H9 (cell line): ENCODE measurements around the gene CLINT1. TPM values are rescaled to one million over a fixed set of nuclear protein-coding genes. Genes with fewer than 3 reads are reported as not detected.

Experiments
- DNase-seq: peaks from one replicate; pipeline ENCODE4 v3.0.0-alpha.2; 2017
- H2AFZ ChIP-seq: one replicate; pipeline ENCODE4 v1.6.1; 2013; ENCODE audit warnings: mild to moderate bottlenecking, low read length, control low read depth, moderate library complexity
- H2AK5ac ChIP-seq: 2 replicates; pipeline ENCODE4 v1.6.1; 2013; ENCODE audit warnings: low read length, control low read depth, mixed read lengths; ENCODE audit not compliant: insufficient read length
- H2BK120ac ChIP-seq: one replicate; pipeline ENCODE4 v1.6.1; 2013; ENCODE audit warnings: low read depth, mild to moderate bottlenecking, low read length, control low read depth, inconsistent platforms; ENCODE audit not compliant: poor library complexity, severe bottlenecking
- H2BK12ac ChIP-seq: 2 replicates; pipeline ENCODE4 v1.6.1; 2013; ENCODE audit warnings: low read length, control low read depth, mixed read lengths, low read depth; ENCODE audit not compliant: insufficient read length
- H2BK15ac ChIP-seq: 2 replicates; pipeline ENCODE4 v1.6.1; 2013; ENCODE audit warnings: low read depth, low read length, control low read depth
- H2BK20ac ChIP-seq: one replicate; pipeline ENCODE4 v1.6.1; 2013; ENCODE audit warnings: low read depth, mild to moderate bottlenecking, low read length, control low read depth, inconsistent platforms; ENCODE audit not compliant: poor library complexity, severe bottlenecking
- H2BK5ac ChIP-seq: 2 replicates; pipeline ENCODE4 v1.6.1; 2013; ENCODE audit warnings: low read length, control low read depth, mixed read lengths; ENCODE audit not compliant: insufficient read length
- H3K14ac ChIP-seq: 2 replicates; pipeline ENCODE4 v1.6.1; 2013; ENCODE audit warnings: low read length, control low read depth; ENCODE audit not compliant: insufficient read depth
- H3K18ac ChIP-seq: 2 replicates; pipeline ENCODE4 v1.6.1; 2013; ENCODE audit warnings: low read depth, mild to moderate bottlenecking, mixed read lengths, low read length, control low read depth; ENCODE audit not compliant: insufficient read length
- H3K23ac ChIP-seq: 2 replicates; pipeline ENCODE4 v1.6.1; 2013; ENCODE audit warnings: low read length, control low read depth, mixed read lengths, low read depth; ENCODE audit not compliant: insufficient read length
- H3K23me2 ChIP-seq: 2 replicates; pipeline ENCODE4 v1.6.1; 2013; ENCODE audit warnings: low read depth, mild to moderate bottlenecking, mixed read lengths, low read length, control low read depth; ENCODE audit not compliant: insufficient read length, poor library complexity, severe bottlenecking
- H3K27ac ChIP-seq: 2 replicates; pipeline ENCODE4 v1.5.1; 2013; ENCODE audit warnings: low read length, control low read depth, mixed read lengths, low read depth; ENCODE audit not compliant: insufficient read length
- H3K27me3 ChIP-seq: 2 replicates; pipeline ENCODE4 v1.6.1; 2013; ENCODE audit warnings: low read length, control low read depth, inconsistent platforms; ENCODE audit not compliant: insufficient read depth
- H3K4ac ChIP-seq: 2 replicates; pipeline ENCODE4 v1.6.1; 2013; ENCODE audit warnings: low read depth, mild to moderate bottlenecking, control low read depth, inconsistent platforms, low read length, moderate library complexity
- H3K4me1 ChIP-seq: 2 replicates; pipeline ENCODE4 v1.6.1; 2013; ENCODE audit warnings: low read length, control low read depth, inconsistent platforms; ENCODE audit not compliant: insufficient read depth
- H3K4me2 ChIP-seq: 2 replicates; pipeline ENCODE4 v1.6.1; 2013; ENCODE audit warnings: low read length, control low read depth, mixed read lengths; ENCODE audit not compliant: insufficient read length, insufficient read depth
- H3K56ac ChIP-seq: 2 replicates; pipeline ENCODE4 v1.6.1; 2013; ENCODE audit warnings: low read depth, mild to moderate bottlenecking, mixed read lengths, low read length, control low read depth; ENCODE audit not compliant: insufficient read length
- H3K79me1 ChIP-seq: 2 replicates; pipeline ENCODE4 v1.6.1; 2013; ENCODE audit warnings: low read depth, mild to moderate bottlenecking, moderate library complexity, low read length, control low read depth, inconsistent platforms; ENCODE audit not compliant: insufficient read depth, poor library complexity, severe bottlenecking
- H3K79me2 ChIP-seq: 2 replicates; pipeline ENCODE4 v1.6.1; 2013; ENCODE audit warnings: low read length, control low read depth, inconsistent platforms; ENCODE audit not compliant: insufficient read depth
- H3K9ac ChIP-seq: 2 replicates; pipeline ENCODE4 v1.6.1; 2013; ENCODE audit warnings: low read length, control low read depth, mixed read lengths; ENCODE audit not compliant: insufficient read length; ENCODE audit errors: extremely low read depth
- H3K9me3 ChIP-seq: one replicate; pipeline ENCODE4 v1.6.1; 2013; ENCODE audit warnings: low read depth, low read length, inconsistent platforms; ENCODE audit not compliant: control insufficient read depth
- H3T11ph ChIP-seq: one replicate; pipeline ENCODE4 v1.6.1; 2013; ENCODE audit warnings: mild to moderate bottlenecking, low read length, control low read depth, inconsistent platforms
- H4K20me1 ChIP-seq: one replicate; pipeline ENCODE4 v1.6.1; 2013; ENCODE audit not compliant: control insufficient read depth, insufficient read length, insufficient read depth
- H4K5ac ChIP-seq: 2 replicates; pipeline ENCODE4 v1.6.1; 2013; ENCODE audit warnings: low read depth, mild to moderate bottlenecking, mixed read lengths, low read length, control low read depth; ENCODE audit not compliant: insufficient read length
- H4K8ac ChIP-seq: replicated peaks from 2 replicates; pipeline ENCODE4 v1.6.1; 2013; ENCODE audit warnings: low read length, control low read depth, mixed read lengths, low read depth; ENCODE audit not compliant: insufficient read length
- H4K91ac ChIP-seq: 2 replicates; pipeline ENCODE4 v1.6.1; 2013; ENCODE audit warnings: low read depth, mild to moderate bottlenecking, moderate library complexity, mixed read lengths, low read length, control low read depth; ENCODE audit not compliant: insufficient read length
- H3K27ac Mint-ChIP-seq, 3 experiments: 2 replicates in 2 of 3; 3 replicates in 1 of 3; pipeline ENCODE4 v1.8.0; 2020 to 2021; ENCODE audit warnings: mixed read lengths in 3 of 3, mild to moderate bottlenecking in 1 of 3, moderate library complexity in 1 of 3
- H3K27me3 Mint-ChIP-seq: 2 replicates; pipeline ENCODE4 v1.8.0; 2021; ENCODE audit warnings: low read depth, mild to moderate bottlenecking, moderate library complexity, mixed read lengths
- H3K36me3 Mint-ChIP-seq, 3 experiments: 2 replicates in 2 of 3; 3 replicates in 1 of 3; pipeline ENCODE4 v1.8.0; 2020 to 2021; ENCODE audit warnings: low read depth in 3 of 3, mixed read lengths in 3 of 3; ENCODE audit not compliant: insufficient read depth in 1 of 3
- H3K4me1 Mint-ChIP-seq, 2 experiments: 2 replicates each; pipeline ENCODE4 v1.8.0; 2020; ENCODE audit warnings: mixed read lengths in 2 of 2
- H3K4me3 Mint-ChIP-seq, 2 experiments: 2 replicates in 1 of 2; 3 replicates in 1 of 2; pipeline ENCODE4 v1.8.0; 2020 to 2021; ENCODE audit warnings: mild to moderate bottlenecking in 2 of 2, mixed read lengths in 2 of 2, moderate library complexity in 1 of 2
- H3K9me3 Mint-ChIP-seq, 2 experiments: 2 replicates in 1 of 2; 3 replicates in 1 of 2; pipeline ENCODE4 v1.8.0; 2020; ENCODE audit warnings: mild to moderate bottlenecking in 2 of 2, mixed read lengths in 2 of 2, moderate library complexity in 1 of 2
- WGBS: extraction: QIAGEN DNeasy Blood & Tissue Kit; methylation state at CpG from one replicate; pipeline ENCODE4 v1.1.7; 2013; ENCODE audit warnings: missing lambda C conversion rate, low lambda C conversion rate, mixed read lengths; ENCODE audit not compliant: insufficient read length; ENCODE audit errors: extremely low coverage; 5-methylcytosine and 5-hydroxymethylcytosine counted together
- total RNA-seq: library from RNA; stranded (reverse); gene quantifications from 2 replicates; pipeline ENCODE4 v1.2.1, GENCODE V29; 2021
- TF ChIP-seq, protein P1 (sequence below): fragments of 200-600 bp; sonication (generic); conservative IDR thresholded peaks from 3 replicates; pipeline ENCODE4 v1.8.0; 2021; ENCODE audit warnings: antibody characterized with exemption, mild to moderate bottlenecking

The CLINT1 gene
- total RNA-seq, 1 experiment from 2014 or later, result 79.1 TPM

DNA sequence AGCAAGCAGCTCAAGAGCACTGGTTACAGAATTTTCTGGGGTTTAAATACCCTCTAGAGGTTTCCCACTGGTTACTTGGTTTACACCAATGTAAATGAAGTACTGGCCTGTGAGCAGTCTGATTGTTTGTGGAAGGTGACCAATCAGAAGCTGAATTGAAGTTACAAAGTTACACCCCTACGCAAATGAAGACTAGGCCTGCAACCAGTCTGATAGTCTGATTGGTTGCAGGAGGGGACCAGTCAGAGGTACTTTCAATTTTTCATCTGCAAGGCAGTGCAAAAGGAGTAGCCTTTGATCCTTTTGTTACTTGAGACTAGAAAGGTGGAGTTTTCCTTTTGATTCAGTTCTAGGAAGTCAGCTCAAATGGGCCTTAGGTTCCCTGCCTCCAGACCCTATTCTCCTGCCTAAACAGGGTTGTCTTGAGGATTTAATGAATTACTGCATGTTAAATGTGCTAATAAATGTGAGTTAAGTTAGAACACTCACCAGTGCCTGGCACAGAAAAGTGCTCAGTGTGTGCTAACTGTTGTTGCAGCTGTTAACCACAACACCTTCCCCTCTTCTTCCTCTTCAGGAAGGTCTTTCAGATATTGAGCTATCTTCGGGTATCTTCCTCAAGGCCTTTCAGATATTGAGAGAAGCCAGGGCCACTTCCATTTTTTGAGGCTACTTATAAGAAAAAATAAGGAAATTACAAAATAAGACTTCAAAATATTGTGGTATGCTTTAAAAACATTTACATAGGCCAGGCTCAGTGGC is 32.1 kb upstream of the CLINT1 start:
- no peak overlapping the region for H3K4me3 Mint-ChIP-seq
- peaks cover 6% of the 10 kb centered on the region for H3K27me3 Mint-ChIP-seq
- no peak overlapping the region for H3K27ac Mint-ChIP-seq
- no peak overlapping the region for H4K8ac ChIP-seq
- H3K27me3 ChIP-seq, result no peaks in the 10 kb centered on the region
- no peak overlapping the region for H3K27ac ChIP-seq
- H3K9ac ChIP-seq, result no peak overlapping the region
- TF ChIP-seq, protein P1, sequence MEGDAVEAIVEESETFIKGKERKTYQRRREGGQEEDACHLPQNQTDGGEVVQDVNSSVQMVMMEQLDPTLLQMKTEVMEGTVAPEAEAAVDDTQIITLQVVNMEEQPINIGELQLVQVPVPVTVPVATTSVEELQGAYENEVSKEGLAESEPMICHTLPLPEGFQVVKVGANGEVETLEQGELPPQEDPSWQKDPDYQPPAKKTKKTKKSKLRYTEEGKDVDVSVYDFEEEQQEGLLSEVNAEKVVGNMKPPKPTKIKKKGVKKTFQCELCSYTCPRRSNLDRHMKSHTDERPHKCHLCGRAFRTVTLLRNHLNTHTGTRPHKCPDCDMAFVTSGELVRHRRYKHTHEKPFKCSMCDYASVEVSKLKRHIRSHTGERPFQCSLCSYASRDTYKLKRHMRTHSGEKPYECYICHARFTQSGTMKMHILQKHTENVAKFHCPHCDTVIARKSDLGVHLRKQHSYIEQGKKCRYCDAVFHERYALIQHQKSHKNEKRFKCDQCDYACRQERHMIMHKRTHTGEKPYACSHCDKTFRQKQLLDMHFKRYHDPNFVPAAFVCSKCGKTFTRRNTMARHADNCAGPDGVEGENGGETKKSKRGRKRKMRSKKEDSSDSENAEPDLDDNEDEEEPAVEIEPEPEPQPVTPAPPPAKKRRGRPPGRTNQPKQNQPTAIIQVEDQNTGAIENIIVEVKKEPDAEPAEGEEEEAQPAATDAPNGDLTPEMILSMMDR, result no peak
- no peak overlapping the region for H2BK15ac ChIP-seq
- H2AK5ac ChIP-seq, result no peak overlapping the region
- H2BK12ac ChIP-seq, result no peak overlapping the region
- no peak overlapping the region for H2AFZ ChIP-seq
- WGBS, result no CpG with 5 or more reads among the region's 2 CpGs
- H3K79me2 ChIP-seq, result no peaks in the 10 kb centered on the region
- H2BK120ac ChIP-seq, result no peak overlapping the region
- H3T11ph ChIP-seq, result no peak overlapping the region
- H2BK5ac ChIP-seq, result no peak overlapping the region
- H3K14ac ChIP-seq, result no peak overlapping the region
- H3K79me1 ChIP-seq, result no peaks in the 10 kb centered on the region
- no peak overlapping the region for H3K18ac ChIP-seq
- H3K36me3 Mint-ChIP-seq, result peaks cover 5 to 13% (median 8%) of the 10 kb centered on the region in 3 experiments
- no peak overlapping the region for H4K91ac ChIP-seq
- no peak overlapping the region for H3K56ac ChIP-seq
- no peak overlapping the region for H3K4ac ChIP-seq
- H3K4me1 ChIP-seq, result peaks cover 3% of the 10 kb centered on the region; the same call in 1 of the 2 replicates
- H3K23ac ChIP-seq, result no peak overlapping the region
- no peak overlapping the region for H3K4me2 ChIP-seq
- H3K9me3 ChIP-seq, result no peaks in the 10 kb centered on the region
- no peak overlapping the region for H4K5ac ChIP-seq
- DNase-seq, result no peak
- no peaks in the 10 kb centered on the region for H4K20me1 ChIP-seq
- H3K23me2 ChIP-seq, result no peaks in the 10 kb centered on the region
- no peak overlapping the region for H2BK20ac ChIP-seq
- H3K4me1 Mint-ChIP-seq, result peaks cover 2 to 6% of the 10 kb centered on the region in 2 experiments
- H3K9me3 Mint-ChIP-seq, result peaks cover 13% of the 10 kb centered on the region in 2 experiments
